ENCODE data around the gene HMGA1. TPM values are rescaled to one million over a fixed set of nuclear protein-coding genes. Genes with fewer than 3 reads are reported as not detected.
A peak's percentile ranks its signal among the peaks of the same experiment; 100 is the strongest.

HMGA1 gene
- total and polyA plus RNA-seq, 10 of the 15 experiments (the other 5 are each of a cell fraction or from before 2014, with no cell fraction given), result 13.4 to 885 (median 508) TPM

GRCh38 chr6:34295721-34296120 lies 59.0 kb downstream of the HMGA1 start:
- Histone ChIP-seq H4K20me1 (ENCODE audit: control insufficient read depth, insufficient read depth) (no peaks in the 10 kb centered on the region), H3K9me3 (replicated peaks; ENCODE audit: control insufficient read depth, insufficient read depth, low read length) (no peaks in the 10 kb centered on the region), H3K27ac (ENCODE audit: control insufficient read depth, insufficient read depth) (peak overlapping the region; percentile 76), H3K4me2 (ENCODE audit: control insufficient read depth, insufficient read depth) (peak overlapping the region; percentile 56), H3K4me3 (0 out of 2 replicates have a peak overlapping the region, but pooled peaks have one; percentile 4), H3K79me2 (ENCODE audit: control insufficient read depth, insufficient read depth, low read length) (peaks cover 10% of the 10 kb centered on the region), H3K4me1 (ENCODE audit: control insufficient read depth, insufficient read depth, low read length) (peaks cover 40% of the 10 kb centered on the region), H2AFZ (ENCODE audit: control insufficient read depth, low read depth, low read length) (no peak overlapping the region), H3K36me3 (ENCODE audit: control insufficient read depth in 2 of 2, insufficient read depth in 2 of 2, low read length in 1 of 2) (peaks cover 1 to 7% of the 10 kb centered on the region in 2 experiments), H3K9ac (ENCODE audit: control insufficient read depth, insufficient read depth, low read length) (peak overlapping the region; percentile 30), H3K27me3 (replicated peaks in 1 of 2; ENCODE audit: control insufficient read depth in 2 of 2, insufficient read depth in 2 of 2, low read length in 1 of 2) (no peaks in the 10 kb centered on the region)
- POLR2A ChIA-PET, result interaction anchor here (0.6 to 1.3 kb wide), 3 partner anchors 20 to 98 kb away, joined by 3 to 5 read pairs (median 3); no protein-coding TSS in a partner anchor
- in situ Hi-C loops (cut with MboI) (no loop called here), intact Hi-C loops (cut with micrococcal nuclease; ENCODE audit: unreplicated experiment) (loop anchor here (5.0 kb wide), 1 partner anchor 97 kb away; the partner anchor contains the start of gene NUDT3)
- WGBS (ENCODE audit: insufficient coverage, insufficient replicate concordance, low lambda C conversion rate, missing lambda C conversion rate), result 0% methylated on average over 3 of the region's 3 CpGs
- SMC1A ChIA-PET (ENCODE audit: uncharacterized antibody, unreplicated experiment), result interaction anchor here (0.8 to 2.5 kb wide), 18 partner anchors 11 to 126 kb away, joined by 3 to 19 read pairs (median 4); no protein-coding TSS in a partner anchor
- CTCF ChIA-PET, result interaction anchor here (0.8 to 2.2 kb wide), 5 partner anchors 10 to 119 kb away, joined by 3 to 13 read pairs (median 6); partner anchors contain the start of gene NUDT3
- RAD21 ChIA-PET (ENCODE audit: unreplicated experiment), result interaction anchor here (0.9 to 1.8 kb wide), 11 partner anchors 17 to 121 kb away, joined by 3 to 10 read pairs (median 5); partner anchors contain the start of gene NUDT3
- no TSS peak for BruUV-seq (replicated peaks)
- DNase-seq (ENCODE audit: low read depth, low spot score) (peak; percentile 95), ATAC-seq (peak; percentile 95), FAIRE-seq (peak; percentile 94)
- TF ChIP-seq, protein P1, sequence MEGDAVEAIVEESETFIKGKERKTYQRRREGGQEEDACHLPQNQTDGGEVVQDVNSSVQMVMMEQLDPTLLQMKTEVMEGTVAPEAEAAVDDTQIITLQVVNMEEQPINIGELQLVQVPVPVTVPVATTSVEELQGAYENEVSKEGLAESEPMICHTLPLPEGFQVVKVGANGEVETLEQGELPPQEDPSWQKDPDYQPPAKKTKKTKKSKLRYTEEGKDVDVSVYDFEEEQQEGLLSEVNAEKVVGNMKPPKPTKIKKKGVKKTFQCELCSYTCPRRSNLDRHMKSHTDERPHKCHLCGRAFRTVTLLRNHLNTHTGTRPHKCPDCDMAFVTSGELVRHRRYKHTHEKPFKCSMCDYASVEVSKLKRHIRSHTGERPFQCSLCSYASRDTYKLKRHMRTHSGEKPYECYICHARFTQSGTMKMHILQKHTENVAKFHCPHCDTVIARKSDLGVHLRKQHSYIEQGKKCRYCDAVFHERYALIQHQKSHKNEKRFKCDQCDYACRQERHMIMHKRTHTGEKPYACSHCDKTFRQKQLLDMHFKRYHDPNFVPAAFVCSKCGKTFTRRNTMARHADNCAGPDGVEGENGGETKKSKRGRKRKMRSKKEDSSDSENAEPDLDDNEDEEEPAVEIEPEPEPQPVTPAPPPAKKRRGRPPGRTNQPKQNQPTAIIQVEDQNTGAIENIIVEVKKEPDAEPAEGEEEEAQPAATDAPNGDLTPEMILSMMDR (IDR thresholded peaks at IDR 0.05 in 2 of 3, conservative IDR thresholded peaks at IDR 0.05 in 1 of 3; ENCODE audit: control insufficient read depth in 2 of 3, extremely low read depth in 1 of 3, insufficient read depth in 1 of 3, low read depth in 3 of 3, low read length in 3 of 3), result no peak
- TF ChIP-seq MTA2 (IDR thresholded peaks at IDR 0.05; ENCODE audit: low read depth) (peak; percentile 25; the same call in 1 of the 2 replicates), RCOR1 (conservative IDR thresholded peaks at IDR 0.05; ENCODE audit: low read depth, low read length) (0 out of 2 replicates have a peak, but pooled peaks have one; percentile 38), MEF2B (IDR thresholded peaks at IDR 0.05; ENCODE audit: partially characterized antibody, poor library complexity, severe bottlenecking) (peak; percentile 7), SREBF2 (IDR thresholded peaks at IDR 0.05; ENCODE audit: low read length) (no peak), LARP7 (IDR thresholded peaks at IDR 0.05) (no peak), ZNF24 (IDR thresholded peaks at IDR 0.05) (peak; percentile 86), TCF12 (IDR thresholded peaks at IDR 0.05; ENCODE audit: low read depth, low read length) (peak; percentile 85), SUZ12 (IDR thresholded peaks at IDR 0.05; ENCODE audit: unreplicated experiment) (no peak), BHLHE40 (IDR thresholded peaks at IDR 0.05; ENCODE audit: borderline replicate concordance in 1 of 2, low read depth in 2 of 2, low read length in 1 of 2) (no peak), TCF3 (IDR thresholded peaks at IDR 0.05; ENCODE audit: borderline replicate concordance, insufficient read depth, low read depth, low read length) (peak; percentile 86), IRF4 (IDR thresholded peaks at IDR 0.05; ENCODE audit: low read depth, low read length) (0 out of 2 replicates have a peak, but pooled peaks have one; percentile 36), CREB1 (IDR thresholded peaks at IDR 0.05; ENCODE audit: low read depth) (peak; percentile 10; the same call in 1 of the 2 replicates), JUNB (IDR thresholded peaks at IDR 0.05) (peak; percentile 45), CBFB (IDR thresholded peaks at IDR 0.05; ENCODE audit: low read depth) (peak; percentile 40; the same call in 1 of the 2 replicates), IKZF1 (conservative IDR thresholded peaks at IDR 0.05) (peak; percentile 72), ASH2L (IDR thresholded peaks at IDR 0.05; ENCODE audit: borderline replicate concordance, low read depth) (no peak), SREBF1 (IDR thresholded peaks at IDR 0.05; ENCODE audit: low read length) (no peak), CBX5 (IDR thresholded peaks at IDR 0.05; ENCODE audit: low read depth) (peak; percentile 26; the same call in 1 of the 2 replicates), RUNX3 (IDR thresholded peaks at IDR 0.05; ENCODE audit: low read length) (peak; percentile 84), FOXK2 (IDR thresholded peaks at IDR 0.05) (no peak), KLF5 (IDR thresholded peaks at IDR 0.05; ENCODE audit: partially characterized antibody) (no peak), SMAD1 (IDR thresholded peaks at IDR 0.05; ENCODE audit: low read depth, partially characterized antibody) (no peak), POU2F2 (IDR thresholded peaks at IDR 0.05; ENCODE audit: borderline replicate concordance, low read depth, low read length) (0 out of 3 replicates have a peak, but pooled peaks have one; percentile 27), ETV6 (conservative IDR thresholded peaks at IDR 0.05 in 1 of 2, IDR thresholded peaks at IDR 0.05 in 1 of 2; ENCODE audit: borderline replicate concordance in 1 of 2, low read depth in 1 of 2) (peak in 1 of 2 experiments; percentile 66; a peak in 1 of 4 replicates)

All from GM12878 (cell line).